Esophagus mucosa (tissue), 1 donor: ENCODE data around the gene NUDT2. TPM values are rescaled to one million over a fixed set of nuclear protein-coding genes. Genes with fewer than 3 reads are reported as not detected.
"Not testable (repeated sequence)": the region's sequence is repeated elsewhere in the genome, so short reads cannot be mapped to it uniquely, and the experiment has no call there.

ENCODE experiments used
- ATAC-seq: fragments of 200-7000 bp; cut with Tn5 transposase; one replicate; pipeline ENCODE4 v1.9.1; 2020
- total RNA-seq: library from RNA; stranded (reverse); gene quantifications from one replicate; pipeline ENCODE4 v1.2.4, GENCODE V29; 2023
- donor health status: DM: yes; HTN: yes; CAD: no.

NUDT2 gene
- total RNA-seq, 1 donor from 2014 or later, result 19.9 TPM

- no peak for ATAC-seq
Observed at GRCh38 chr9:34337403-34337802, 8.0 kb downstream of the NUDT2 start.

DNA sequence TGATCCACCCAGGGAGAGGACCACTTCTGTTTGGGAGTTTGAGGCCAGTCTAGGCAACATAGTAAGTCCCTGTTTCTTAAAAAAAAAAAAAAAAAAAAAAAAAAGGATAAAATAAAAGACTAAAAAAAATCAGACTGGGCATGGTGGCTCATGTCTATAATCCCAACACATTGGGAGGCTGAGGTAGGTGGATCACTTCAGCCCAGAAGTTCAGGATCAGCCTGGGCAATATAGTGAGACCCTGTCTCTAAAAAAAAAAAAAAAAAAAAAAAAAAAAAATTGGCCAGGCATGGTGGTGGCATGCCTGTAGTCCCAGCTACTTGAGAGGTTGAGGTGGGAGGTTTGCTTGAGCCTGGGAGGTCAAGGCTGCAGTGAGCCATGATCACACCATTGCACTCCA, 8.7 kb downstream of the NUDT2 start:
- ATAC-seq, result not testable (repeated sequence)

GRCh38 chr9:34338665-34339385, 9.5 kb downstream of the NUDT2 start:
- ATAC-seq, result no peak

- ATAC-seq, result no peak
Observed at GRCh38 chr9:34341659-34342295, 12.4 kb downstream of the NUDT2 start.

DNA sequence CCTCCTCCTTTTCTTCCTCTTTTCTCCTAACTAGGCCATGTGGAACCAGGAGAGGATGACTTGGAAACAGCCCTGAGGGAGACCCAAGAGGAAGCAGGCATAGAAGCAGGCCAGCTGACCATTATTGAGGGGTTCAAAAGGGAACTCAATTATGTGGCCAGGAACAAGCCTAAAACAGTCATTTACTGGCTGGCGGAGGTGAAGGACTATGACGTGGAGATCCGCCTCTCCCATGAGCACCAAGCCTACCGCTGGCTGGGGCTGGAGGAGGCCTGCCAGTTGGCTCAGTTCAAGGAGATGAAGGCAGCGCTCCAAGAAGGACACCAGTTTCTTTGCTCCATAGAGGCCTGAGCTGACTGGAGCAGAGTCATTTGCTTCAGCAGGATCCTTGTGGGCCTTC, 13.7 kb downstream of the NUDT2 start:
- ATAC-seq, result no peak

DNA sequence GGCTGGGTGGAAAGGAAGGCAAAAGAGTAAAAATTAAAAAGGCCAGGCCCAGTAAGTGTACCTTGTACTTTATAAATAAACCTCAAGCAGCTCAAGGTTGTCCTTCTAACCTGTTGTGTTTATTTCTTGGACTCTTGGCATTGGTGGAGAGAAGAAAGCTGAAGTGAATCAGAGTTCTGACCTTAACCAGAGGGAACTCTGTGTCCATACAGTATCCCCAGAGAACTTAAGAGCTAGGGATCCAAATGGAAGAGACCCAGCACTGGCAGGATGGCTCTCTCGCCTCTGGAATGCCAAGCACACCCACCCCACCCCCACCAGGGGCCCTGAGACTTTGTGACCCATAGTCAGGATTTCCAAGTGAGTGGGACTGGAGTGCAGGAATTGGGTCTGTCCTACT, 14.2 kb downstream of the NUDT2 start:
- no peak for ATAC-seq

GRCh38 chr9:34346873-34347799, 17.8 kb downstream of the NUDT2 start:
- no peak for ATAC-seq

- no peak for ATAC-seq
Observed at GRCh38 chr9:34347800-34348158, 18.4 kb downstream of the NUDT2 start.

DNA sequence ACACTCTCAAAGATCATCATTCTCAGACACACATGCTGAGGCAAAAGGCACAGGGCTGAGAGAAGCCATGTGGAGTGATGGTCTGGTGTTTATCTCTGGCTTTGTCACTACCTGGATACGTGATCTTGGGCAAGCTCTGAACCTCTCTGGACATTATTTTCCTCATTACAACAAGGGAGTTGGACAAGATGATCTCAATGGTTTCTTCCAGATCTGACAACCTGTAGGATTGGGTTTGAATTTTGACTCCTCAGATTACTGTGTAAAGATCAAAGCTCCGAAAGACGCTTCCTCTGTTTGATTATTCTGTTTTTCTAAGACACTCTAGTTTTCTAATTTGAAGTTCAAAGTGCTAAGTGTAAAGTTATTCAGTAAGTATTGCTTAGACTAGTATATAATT, 20.0 kb downstream of the NUDT2 start:
- ATAC-seq, result no peak

DNA sequence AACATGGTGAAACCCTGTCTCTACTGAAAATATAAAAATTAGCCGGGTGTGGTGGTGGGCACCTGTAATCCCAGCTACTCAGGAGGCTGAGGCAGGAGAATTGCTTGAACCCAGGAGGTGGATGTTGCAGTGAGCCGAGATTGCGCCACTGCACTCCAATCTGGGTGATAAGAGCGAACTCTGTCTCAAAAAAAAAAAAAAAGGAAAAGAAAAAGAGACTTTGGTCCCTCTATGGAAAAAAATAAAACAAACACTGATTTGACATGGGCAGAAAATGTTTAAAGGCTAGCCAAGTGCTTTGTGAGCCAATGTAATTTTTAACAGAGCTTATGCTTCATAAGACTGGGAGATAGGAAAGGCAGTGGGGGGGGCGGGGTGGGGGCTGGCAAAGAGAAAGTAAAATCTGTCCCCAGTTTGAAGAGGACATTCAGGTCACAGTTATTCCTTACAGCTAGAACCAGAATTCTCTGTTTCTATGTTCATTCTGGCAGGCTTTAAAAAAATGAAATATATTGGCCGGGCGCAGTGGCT, 22.8 kb downstream of the NUDT2 start:
- not testable (repeated sequence) for ATAC-seq

- not testable (repeated sequence) for ATAC-seq
Observed at GRCh38 chr9:34352957-34353356, 23.6 kb downstream of the NUDT2 start.

DNA sequence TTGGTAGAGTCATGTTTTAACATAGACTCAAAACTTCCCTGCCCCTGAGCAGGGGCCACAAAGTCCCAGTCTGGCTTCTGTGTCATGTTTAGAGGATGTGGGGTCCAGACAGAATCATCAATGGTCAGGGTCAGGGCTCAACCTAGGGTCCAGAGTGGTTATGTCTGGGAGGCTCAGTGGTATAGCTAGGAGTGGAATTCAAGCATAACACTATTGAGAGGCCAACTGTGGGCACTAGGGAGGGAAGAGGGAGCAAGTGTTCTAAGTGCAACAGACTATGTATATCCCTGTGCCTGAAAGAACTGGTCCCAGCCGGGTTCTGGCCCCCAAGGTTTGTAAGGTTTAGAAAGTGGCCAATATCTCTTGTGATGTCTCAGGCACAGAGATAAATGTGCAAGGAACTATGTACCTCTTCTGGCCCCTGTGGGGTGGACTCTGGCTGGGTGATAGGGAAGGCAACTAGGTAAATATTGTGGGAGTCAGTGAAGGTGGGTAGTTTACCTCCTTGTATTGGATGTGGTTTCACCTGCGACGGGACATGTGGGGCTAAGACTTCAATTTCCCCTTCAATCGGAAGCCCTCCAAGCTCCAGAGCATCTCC, 33.3 kb downstream of the NUDT2 start:
- ATAC-seq, result no peak

GRCh38 chr9:34363619-34364351, 34.4 kb downstream of the NUDT2 start:
- no peak for ATAC-seq

DNA sequence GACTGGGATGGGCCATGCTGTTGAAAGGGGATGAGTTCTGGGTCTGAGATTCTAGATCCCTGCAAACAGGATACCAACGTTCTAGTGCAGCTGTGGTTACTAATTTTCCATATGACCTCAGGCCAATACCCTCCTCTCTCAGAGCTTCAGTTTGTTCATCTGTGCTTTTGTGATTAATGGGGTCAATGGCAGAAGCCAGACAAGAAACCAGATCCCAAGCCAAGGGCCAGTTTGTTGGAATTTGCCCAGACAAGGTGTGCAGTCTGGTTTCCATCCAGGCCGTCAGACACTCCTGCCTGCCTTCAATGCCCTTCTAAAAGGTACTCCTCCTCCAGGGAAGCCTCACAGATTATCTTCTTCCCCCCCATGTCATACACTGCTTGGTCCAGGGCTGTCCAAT, 35.9 kb downstream of the NUDT2 start:
- no peak for ATAC-seq

DNA sequence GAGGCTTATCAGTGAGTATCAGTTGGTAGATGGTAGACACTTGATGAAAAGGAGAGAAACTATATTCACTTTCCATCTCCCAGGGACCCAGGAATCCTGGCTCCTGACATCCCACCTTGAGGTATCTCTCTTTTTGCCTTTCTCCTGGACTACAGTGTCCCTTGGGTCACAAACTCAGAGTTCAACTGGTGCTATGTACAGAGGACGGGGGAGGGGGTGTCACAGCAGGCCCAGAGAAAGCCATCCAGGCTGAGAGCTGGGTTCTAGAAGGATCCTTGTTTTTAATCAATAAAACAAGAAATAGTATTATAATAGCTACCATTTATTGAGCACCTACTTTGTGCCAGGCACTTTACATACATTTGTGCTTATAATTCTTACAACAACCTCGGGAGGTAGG, 37.0 kb downstream of the NUDT2 start:
- ATAC-seq, result no peak

- not testable (repeated sequence) for ATAC-seq
Observed at GRCh38 chr9:34367751-34368410, 38.5 kb downstream of the NUDT2 start.

DNA sequence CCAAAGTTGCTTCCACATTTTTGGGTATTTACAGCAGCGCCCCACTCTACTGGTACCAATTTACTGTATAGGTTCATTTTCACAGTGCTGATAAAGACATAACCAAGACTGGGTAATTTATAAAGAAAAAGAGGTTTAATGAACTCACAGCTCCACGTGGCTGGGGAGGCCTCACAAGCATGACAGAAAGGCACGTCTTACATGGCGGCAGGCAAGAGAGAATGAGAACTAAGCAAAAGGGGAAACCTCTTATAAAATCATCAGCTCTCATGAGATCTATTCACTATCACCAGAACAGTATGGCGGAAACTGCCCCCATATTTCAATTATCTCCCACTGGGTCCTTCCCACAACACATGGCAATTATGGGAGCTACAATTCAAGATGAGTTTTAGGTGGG, 39.4 kb downstream of the NUDT2 start:
- ATAC-seq, result not testable (repeated sequence)

- no peak for ATAC-seq
Observed at GRCh38 chr9:34369636-34370035, 40.3 kb downstream of the NUDT2 start.

DNA sequence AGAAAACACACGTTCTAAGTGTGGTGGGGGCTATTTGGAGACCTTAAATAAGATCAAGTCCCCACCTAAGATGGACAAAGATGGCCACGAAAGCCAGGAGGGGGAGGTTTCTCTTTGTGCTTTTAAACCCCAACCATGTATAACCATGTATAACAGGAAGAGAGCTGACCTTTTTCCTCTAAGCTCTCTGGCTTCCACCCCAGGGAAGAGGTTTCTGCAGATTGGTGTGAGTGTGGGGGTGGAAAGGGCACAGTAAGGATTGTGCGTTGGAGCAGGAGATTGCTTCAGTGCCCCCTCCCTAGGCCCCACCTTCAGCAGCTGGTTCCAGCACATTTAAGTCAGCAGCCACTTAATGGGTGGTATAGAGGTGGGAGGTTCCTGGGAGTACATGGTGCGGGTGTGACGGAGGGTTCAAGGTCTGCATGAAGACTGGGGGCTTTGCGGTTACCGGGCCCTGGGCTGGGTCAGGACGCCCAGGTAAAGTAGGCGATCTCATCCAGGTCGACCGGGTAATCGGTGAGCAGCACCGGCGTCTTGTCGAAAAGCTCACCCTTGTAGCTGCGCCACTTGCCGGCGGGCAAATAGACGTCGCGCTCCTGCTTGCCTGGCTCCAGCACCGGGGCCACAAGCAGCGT, 41.1 kb downstream of the NUDT2 start:
- no peak for ATAC-seq

DNA sequence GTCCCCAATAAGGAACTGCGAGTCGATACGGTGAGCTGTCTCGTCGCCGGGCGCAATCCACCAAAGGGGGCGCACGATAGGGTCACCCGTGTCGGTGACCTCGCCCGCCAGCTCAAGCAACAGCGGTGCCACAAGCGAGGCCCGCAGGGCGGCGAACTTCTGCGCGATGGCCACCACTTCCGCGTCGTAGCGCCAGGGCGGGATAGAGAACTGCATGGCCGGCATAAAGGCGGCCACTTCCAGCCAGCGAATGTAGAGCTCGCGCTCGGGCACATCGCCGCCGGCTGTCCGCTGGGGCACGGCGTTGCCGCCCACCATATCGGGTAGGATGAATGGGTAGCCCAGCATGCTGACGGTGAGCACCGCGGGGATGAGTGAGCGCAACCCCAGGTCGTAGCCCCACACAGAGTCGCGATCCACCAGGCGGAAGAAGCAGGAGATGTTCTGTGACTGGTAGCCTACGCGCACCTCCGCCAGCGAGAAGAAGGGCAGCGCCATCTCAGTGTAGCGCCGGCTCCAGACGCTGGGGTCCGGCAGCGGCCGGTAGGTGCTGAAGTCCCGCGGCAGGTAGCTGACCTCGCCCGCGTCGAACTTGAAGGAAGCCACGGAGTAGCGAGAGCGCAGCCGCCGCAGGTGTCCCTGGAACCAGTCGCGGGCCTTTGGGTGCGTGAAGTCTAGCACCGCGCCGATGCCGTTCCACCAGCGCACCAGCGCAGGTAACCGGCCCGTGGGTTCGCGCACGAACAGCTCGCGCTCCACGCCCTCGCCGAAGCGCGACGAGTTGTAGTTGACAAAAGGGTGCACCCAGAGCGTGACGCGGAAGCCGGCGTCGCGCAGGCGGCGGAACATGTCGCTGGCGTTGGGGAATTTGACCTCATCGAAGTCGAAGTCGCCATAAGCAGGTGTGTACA, 41.9 kb downstream of the NUDT2 start:
- ATAC-seq, result no peak
